GM18505 (cell line): ENCODE results near the gene RAI1.

Experiments
- ATAC-seq: cut with Tn5 transposase; IDR thresholded peaks from one replicate; pipeline ENCODE4 v1.9.1; 2021; ENCODE audit not compliant: unreplicated experiment
- POLR2A ChIP-seq: IDR thresholded peaks from 4 replicates; pipeline ENCODE4 v1.6.1; 2011; ENCODE audit warnings: borderline replicate concordance; ENCODE audit not compliant: insufficient read depth, insufficient read length; ENCODE audit errors: extremely low read depth

RAI1 gene

GRCh38 chr17:17820046-17820445, 138.8 kb downstream of the RAI1 start:
- TF ChIP-seq POLR2A: no peak
- no peak for ATAC-seq

DNA sequence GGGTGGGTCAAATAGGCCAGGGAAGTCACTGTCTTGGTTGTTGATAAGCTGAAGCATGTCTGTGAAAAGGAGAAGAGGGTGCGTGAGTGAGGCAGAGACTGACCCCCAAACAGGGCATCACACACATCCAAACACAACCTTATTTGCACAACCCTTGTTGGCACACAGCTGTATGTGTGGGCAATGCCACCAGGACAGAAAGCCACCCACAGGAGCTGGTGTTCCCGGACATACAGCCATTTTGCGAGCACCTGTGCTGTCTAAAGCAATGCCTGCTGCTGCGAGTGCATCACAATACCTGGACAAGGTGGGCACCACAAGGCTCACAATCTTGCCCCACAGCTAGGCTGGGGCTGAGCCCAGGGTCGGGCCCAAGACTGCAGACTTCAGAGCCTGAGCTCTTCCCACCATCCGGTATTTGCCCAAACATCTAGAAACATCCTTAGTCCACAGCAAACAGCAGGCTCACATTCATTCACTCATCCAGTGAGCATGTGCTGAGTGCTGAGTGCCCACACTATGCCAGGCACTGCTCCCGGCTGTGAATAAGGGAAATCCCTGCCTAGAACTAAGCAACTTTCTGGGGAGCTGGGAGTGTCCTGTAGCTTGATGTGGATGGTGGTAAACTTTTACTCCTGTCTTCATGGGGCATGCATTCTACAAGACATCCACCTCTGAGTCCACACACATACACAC, 139.4 kb downstream of the RAI1 start:
- TF ChIP-seq POLR2A: no peak
- ATAC-seq: no peak

DNA sequence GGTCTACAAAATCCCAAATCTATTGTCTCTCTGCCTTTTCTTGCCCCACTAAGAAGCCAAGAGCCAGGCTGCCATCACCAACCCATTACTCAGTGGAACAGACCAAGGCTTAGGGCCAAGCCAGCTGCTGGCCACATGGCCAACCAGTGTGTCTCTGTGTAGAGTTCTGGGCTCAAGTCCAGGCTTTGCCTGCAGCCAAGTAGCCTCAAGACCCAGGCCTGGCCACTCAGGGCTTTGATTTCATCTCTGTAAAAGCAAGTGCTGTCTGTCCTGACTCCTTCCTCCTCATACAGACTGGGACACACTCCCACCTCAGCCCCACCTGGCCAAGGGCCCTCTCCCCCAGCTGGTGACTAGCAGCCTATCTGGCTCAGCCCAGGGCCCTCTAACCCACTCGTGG, 140.9 kb downstream of the RAI1 start:
- no peak for ATAC-seq
- TF ChIP-seq POLR2A: peak; percentile 14

GRCh38 chr17:17822616-17823015, 141.4 kb downstream of the RAI1 start:
- no peak for ATAC-seq
- no peak for TF ChIP-seq POLR2A

GRCh38 chr17:17823433-17824118, 142.3 kb downstream of the RAI1 start:
- peak; percentile 63 for ATAC-seq
- TF ChIP-seq POLR2A: peak; percentile 54

- ATAC-seq: no peak
- TF ChIP-seq POLR2A: no peak
These were observed 143.0 kb downstream of the RAI1 start for GRCh38 chr17:17824119-17824782.

- no peak for ATAC-seq
- TF ChIP-seq POLR2A: no peak
These were observed 143.7 kb downstream of the RAI1 start for GRCh38 chr17:17824783-17825614.

DNA sequence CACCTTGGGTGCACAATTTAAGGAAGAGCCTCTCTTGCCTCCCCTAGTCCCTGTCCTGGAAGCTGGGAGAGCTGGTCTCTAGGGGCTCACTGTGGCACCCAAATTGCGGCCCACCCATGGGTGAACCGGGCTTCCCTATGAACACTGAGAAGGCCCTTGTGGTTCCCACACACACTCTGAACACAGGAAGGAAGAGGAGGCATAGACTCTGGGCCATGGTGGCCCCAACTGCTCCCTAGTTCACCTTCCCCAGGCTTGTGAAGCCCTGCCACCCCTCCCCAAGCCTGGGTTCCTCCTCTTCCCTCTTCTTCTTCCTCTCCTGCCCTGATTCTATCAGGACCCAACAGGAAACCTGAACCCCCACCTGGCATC, 145.1 kb downstream of the RAI1 start:
- no peak for TF ChIP-seq POLR2A
- ATAC-seq: no peak

DNA sequence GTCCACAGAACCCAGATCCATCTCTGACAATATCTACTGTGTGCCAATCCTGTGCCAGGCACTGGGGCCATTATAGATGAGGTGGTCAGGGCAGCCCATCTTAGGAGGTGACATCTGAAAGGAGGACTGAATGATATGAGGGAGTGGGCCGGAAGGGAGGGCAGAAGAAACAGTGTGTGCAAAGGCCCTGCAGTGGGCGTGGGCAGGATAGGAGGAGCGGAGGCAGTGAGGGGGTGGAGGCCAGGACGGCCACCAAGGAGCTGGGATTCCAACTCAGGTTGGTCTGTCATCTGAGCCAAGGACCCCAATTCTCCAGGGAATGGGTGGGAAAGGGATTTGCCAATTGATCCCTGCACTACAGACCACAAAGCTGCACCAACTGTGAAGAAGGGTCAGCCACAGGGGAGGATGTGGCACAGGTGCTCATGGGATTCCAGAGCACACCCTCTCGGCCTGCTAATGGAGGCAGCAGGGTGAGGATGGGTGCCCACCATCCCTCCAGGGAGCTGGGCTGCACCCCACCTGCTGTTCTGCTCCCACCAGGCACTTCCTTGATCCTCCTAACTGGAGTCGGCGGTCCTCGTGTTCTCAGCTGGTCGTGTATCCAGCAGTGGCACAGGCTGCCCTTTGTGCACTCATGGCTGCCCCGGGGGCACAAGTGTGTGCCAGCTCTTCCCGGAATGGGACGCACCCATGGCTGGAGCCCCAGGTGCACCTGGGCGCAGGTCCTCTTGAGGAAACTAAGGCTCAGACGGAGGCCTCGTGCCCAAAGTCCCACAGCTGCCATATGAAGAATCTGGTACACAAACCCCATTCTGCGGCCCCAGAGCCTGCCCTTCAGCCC, 145.9 kb downstream of the RAI1 start:
- TF ChIP-seq POLR2A: no peak
- ATAC-seq: no peak

DNA sequence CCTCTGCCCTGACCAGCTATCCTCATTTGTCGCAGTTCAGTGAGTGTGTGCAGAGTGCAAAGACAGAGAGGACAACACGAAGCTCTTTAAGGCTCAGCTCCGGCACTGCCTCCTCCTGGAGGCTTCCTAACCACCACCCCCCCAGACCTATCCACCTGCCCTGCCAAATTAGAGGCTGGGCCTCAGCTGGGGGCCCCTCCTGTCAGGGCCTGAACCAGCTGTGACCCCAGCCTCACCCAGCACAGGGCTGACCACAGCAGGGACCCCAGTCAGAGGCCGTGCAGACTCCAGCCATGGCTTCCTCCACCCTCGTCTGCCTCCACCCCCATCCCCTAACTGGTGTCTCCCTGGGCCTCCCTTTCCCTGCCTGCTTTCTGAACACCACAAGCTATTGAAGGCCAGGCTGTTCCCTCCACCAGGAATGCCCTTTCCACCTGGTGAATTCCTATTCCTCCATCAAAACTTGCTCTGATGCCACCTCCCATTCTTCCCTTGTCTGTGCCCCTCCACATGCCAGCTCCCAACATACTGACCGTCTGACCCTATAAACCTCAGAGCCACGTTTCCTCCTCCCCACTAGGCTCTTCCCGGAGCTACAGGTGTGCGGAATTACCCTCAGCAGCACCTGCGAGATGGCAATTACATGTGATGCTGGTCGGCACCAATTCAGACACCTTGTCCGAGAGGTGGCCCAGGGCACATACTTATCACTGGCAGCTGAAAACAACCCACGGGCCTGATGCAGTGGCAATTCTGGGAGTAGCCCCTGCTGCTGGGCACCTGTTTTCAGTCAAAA, 146.8 kb downstream of the RAI1 start:
- TF ChIP-seq POLR2A: no peak
- no peak for ATAC-seq

- ATAC-seq: no peak
- no peak for TF ChIP-seq POLR2A
These were observed 149.0 kb downstream of the RAI1 start for GRCh38 chr17:17830269-17830567.

DNA sequence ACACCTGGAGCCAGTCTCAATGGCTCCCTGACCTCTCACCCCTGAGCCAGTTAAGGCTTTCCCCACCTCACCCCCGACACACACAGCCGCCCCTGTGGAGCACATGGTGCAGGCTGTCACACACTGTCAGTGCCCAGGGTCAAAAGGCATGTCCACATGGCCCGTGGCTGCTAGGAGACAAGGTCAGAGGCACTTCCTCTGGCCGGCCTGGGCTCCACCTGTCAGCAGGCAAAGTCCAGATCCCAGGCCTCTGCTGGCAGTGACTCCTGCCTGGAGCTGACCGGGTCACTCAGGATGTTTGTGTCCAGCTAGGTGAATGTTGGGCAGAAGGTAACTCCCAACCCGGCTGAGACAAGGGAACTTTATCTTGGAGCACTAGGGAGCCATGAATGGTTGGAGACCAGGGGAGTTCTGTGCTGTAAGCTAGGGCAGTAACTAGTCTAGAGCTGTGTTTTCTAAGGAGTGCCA, 149.5 kb downstream of the RAI1 start:
- ATAC-seq: no peak
- no peak for TF ChIP-seq POLR2A
